ENCODE measurements around the gene LHFPL5. TPM values are rescaled to one million over a fixed set of nuclear protein-coding genes. Genes with fewer than 3 reads are reported as not detected.

LHFPL5 gene
- total RNA-seq, 1 experiment from 2014 or later, result 1.7 TPM

- H3K4me1 ChIP-seq (replicated peaks; ENCODE audit: insufficient read depth), result no peaks in the 10 kb centered on the region
- H3K27ac ChIP-seq, result no peak overlapping the region
- H3K9me2 ChIP-seq (ENCODE audit: insufficient read depth), result no peaks in the 10 kb centered on the region
- intact Hi-C loops (cut with micrococcal nuclease; ENCODE audit: unreplicated experiment), result no loop called here
- no peak for DNase-seq
- POLR2A ChIA-PET (ENCODE audit: unreplicated experiment), result no interaction called here
- H4K20me1 ChIP-seq (ENCODE audit: insufficient read depth), result no peaks in the 10 kb centered on the region
- H3K27me3 ChIP-seq (ENCODE audit: insufficient read depth, low read depth), result no peaks in the 10 kb centered on the region
- BruUV-seq (replicated peaks), result no TSS peak
- H3K36me3 ChIP-seq (ENCODE audit: low read depth), result peaks cover 43% of the 10 kb centered on the region
- H3K4me3 ChIP-seq, result no peak overlapping the region
- H3K9me3 ChIP-seq (ENCODE audit: insufficient read depth, low read depth), result no peaks in the 10 kb centered on the region
- TF ChIP-seq EZH2 (IDR thresholded peaks at IDR 0.05; ENCODE audit: low read depth), result no peak
- TF ChIP-seq CTCF (conservative IDR thresholded peaks at IDR 0.05), result no peak
- peaks cover 7% of the 10 kb centered on the region; the same call in 1 of the 2 replicates for H3F3A ChIP-seq (ENCODE audit: insufficient read depth, low read depth)
- CTCF ChIA-PET, result no interaction called here
- H2AFZ ChIP-seq, result no peak overlapping the region
- no peaks in the 10 kb centered on the region for H3K79me2 ChIP-seq (ENCODE audit: low read depth)
- H3K4me2 ChIP-seq, result no peak overlapping the region
Observed at GRCh38 chr6:35850208-35850607, 45.1 kb downstream of the LHFPL5 start.

DNA sequence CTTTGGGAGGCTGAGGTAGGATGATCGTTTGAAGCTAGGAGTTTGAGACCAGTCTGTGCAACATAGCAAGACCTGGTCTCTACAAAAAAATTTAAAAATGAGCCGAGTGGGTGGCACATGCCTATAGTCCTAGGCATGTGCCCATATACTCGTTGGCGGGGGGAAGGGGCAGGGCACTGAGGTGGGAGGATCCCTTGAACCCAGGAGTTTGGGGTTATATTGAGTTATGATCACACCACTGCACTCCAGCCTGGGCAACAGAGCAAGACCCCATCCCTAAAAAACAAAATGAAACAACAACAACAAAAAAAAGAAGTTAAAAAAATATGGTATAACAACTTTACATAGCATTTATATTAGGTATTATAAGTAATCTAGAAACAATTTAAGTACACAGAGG lies 47.8 kb downstream of the LHFPL5 start:
- no TSS peak for BruUV-seq (replicated peaks)
- no peak overlapping the region for H3K27ac ChIP-seq
- CTCF ChIA-PET, result interaction anchor here (0.6 to 0.7 kb wide), 2 partner anchors 85 to 330 kb away, joined by 3 read pairs; no protein-coding TSS in a partner anchor
- H3K9me3 ChIP-seq (ENCODE audit: insufficient read depth, low read depth), result no peaks in the 10 kb centered on the region
- H2AFZ ChIP-seq, result no peak overlapping the region
- H3K27me3 ChIP-seq (ENCODE audit: insufficient read depth, low read depth), result no peaks in the 10 kb centered on the region
- H3K36me3 ChIP-seq (ENCODE audit: low read depth), result peaks cover 49% of the 10 kb centered on the region
- intact Hi-C loops (cut with micrococcal nuclease; ENCODE audit: unreplicated experiment), result no loop called here
- TF ChIP-seq CTCF (conservative IDR thresholded peaks at IDR 0.05) (no peak), EZH2 (IDR thresholded peaks at IDR 0.05; ENCODE audit: low read depth) (no peak)
- no peak overlapping the region for H3K4me3 ChIP-seq
- no peaks in the 10 kb centered on the region for H3K9me2 ChIP-seq (ENCODE audit: insufficient read depth)
- POLR2A ChIA-PET (ENCODE audit: unreplicated experiment), result no interaction called here
- no peaks in the 10 kb centered on the region for H4K20me1 ChIP-seq (ENCODE audit: insufficient read depth)
- DNase-seq, result no peak
- no peak overlapping the region for H3K4me2 ChIP-seq
- H3K4me1 ChIP-seq (replicated peaks; ENCODE audit: insufficient read depth), result no peaks in the 10 kb centered on the region
- H3K79me2 ChIP-seq (ENCODE audit: low read depth), result no peaks in the 10 kb centered on the region
- peaks cover 6% of the 10 kb centered on the region; the same call in 1 of the 2 replicates for H3F3A ChIP-seq (ENCODE audit: insufficient read depth, low read depth)

DNA sequence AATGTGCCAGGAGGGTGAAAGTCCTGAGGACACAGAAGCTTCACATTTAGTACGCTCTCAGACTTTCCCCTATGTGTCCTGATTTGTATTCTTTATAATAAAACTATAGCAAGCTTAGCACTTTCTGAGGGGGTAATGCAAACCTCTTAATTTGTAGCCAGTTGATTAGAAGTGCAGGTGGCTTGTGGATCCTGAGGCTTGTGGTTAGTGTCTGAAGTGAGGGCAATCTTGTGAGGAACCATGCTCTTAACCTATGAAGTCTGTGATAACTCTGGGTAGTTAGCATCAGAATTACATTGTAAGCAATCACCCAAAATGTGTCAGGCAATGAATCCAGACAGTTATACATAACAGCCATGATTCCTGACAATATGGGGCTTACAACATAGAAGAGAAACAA lies 51.1 kb downstream of the LHFPL5 start:
- TF ChIP-seq CTCF (conservative IDR thresholded peaks at IDR 0.05), result no peak
- Histone ChIP-seq H4K20me1 (ENCODE audit: insufficient read depth) (peaks cover 3% of the 10 kb centered on the region; the same call in 1 of the 2 replicates), H3K27me3 (ENCODE audit: insufficient read depth, low read depth) (no peaks in the 10 kb centered on the region), H3K4me2 (no peak overlapping the region), H3K9me3 (ENCODE audit: insufficient read depth, low read depth) (no peaks in the 10 kb centered on the region), H3K27ac (no peak overlapping the region), H3F3A (ENCODE audit: insufficient read depth, low read depth) (peaks cover 17% of the 10 kb centered on the region), H3K4me1 (replicated peaks; ENCODE audit: insufficient read depth) (no peaks in the 10 kb centered on the region), H3K9me2 (ENCODE audit: insufficient read depth) (no peaks in the 10 kb centered on the region), H3K79me2 (ENCODE audit: low read depth) (no peaks in the 10 kb centered on the region), H3K4me3 (no peak overlapping the region), H2AFZ (no peak overlapping the region), H3K36me3 (ENCODE audit: low read depth) (peaks cover 54% of the 10 kb centered on the region)
- intact Hi-C loops (cut with micrococcal nuclease; ENCODE audit: unreplicated experiment), result no loop called here
- POLR2A ChIA-PET (ENCODE audit: unreplicated experiment), result no interaction called here
- DNase-seq, result no peak
- CTCF ChIA-PET, result no interaction called here
- no TSS peak for BruUV-seq (replicated peaks)

Data from PC-9 (cell line).